Stimulated activated CD8-positive, alpha-beta memory T cell treated with anti-CD3 and anti-CD28 coated beads, Interleukin-12 subunit alpha, Interleukin-12 subunit beta, amount 100 ng/mL, for 24 hours (primary cell): Measurements from ENCODE around the gene IRF2BPL.
A peak's percentile ranks its signal among the peaks of the same experiment; 100 is the strongest.

Experiments
- DNase-seq: peaks from one replicate; pipeline ENCODE4 v3.0.0-alpha.2; 2020; ENCODE audit errors: extremely low read depth

IRF2BPL gene

DNA sequence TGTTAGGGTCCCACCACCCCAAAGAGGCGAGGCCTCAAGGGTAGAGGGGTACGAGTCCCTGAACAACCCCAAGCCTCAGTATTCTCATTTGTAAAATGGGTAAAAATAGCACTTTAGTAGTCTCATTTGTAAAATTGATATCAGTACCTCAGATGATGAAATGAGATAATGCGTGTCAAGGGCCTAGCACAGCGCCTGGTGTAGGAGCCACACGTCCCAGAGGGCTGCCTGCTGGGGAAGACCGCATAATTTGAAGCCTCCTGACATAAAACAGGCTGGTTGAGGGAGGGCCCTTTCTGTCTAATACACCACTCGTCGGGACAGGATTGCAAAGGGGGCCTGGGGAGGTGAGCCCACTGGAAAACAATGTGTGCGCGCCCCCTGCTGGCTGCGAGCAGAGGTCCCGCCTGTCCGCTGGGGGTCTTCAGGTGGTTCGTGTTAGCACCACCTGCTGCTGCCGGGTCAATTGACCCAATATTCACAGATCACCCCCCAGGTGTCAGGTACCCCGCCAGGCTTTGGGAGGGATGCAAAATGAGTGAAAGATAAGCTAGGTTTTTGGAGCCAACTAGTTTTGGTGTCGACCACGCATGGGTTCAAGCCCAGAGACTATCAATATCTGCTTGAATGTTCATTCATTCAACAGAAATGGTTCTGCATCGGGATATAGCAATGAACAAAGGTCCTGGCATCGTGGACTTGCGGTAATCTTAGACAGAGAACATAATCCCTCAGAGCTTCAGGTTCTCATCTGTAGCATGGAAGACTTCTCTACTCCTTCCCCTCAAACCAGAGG lies 24.7 kb upstream of the IRF2BPL start:
- peak; percentile 60 for DNase-seq

DNA sequence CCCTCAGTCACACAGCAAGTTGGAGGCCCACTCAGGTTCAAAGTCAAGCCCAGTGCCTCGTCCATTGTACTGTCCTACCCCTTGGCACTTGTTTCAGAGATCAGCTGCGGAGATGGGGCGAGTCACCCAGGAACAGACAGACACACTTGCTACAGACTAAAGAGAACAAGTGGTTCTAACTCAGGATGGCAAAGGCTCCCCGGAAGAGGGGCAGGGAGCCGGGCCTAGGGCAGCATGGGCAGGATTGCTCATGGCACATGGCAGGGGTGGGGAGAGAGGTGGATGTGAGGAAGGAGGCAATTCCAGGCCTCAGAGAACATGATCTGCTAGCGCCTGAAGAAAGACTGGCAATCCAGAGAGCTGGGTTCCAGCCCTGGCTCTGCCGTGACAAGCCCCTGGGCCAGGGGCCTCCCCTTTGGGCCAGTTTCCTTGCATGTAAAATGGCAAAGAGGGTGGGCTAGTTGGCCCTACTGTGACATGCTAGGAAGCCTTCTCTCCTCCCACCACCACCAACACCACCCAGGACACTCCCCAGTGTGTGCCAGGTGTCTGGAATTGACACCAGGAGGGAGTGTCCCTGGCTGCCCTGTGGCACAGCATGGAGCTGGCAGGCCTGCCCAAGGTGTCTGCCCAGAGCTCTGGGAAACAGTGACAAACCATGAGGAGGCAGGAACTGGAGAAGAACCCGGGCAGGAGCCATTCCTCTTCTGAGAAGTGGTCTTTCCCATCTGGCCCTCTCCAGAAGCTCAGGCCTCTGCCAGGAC lies 24.0 kb upstream of the IRF2BPL start:
- no peak for DNase-seq

DNA sequence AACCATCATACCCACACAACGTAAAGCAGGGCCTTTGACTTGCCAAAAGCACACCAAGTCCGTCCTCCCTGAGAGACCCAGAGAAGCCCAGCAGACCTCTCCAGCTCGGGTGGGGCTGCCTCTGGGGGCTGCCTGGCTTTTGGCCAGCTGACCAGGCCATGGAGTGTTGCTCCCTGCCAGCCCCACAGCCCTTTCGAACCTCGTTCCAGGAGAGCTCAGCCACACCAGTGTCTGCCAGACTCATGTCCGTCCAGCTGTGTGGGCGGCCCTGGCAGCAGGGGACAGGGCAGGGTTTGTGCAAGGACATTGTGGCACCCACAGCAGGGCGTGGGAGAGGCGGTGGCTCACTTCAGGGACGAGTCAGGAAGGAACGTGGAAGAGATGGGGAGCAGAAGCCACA lies 22.6 kb upstream of the IRF2BPL start:
- no peak for DNase-seq

DNA sequence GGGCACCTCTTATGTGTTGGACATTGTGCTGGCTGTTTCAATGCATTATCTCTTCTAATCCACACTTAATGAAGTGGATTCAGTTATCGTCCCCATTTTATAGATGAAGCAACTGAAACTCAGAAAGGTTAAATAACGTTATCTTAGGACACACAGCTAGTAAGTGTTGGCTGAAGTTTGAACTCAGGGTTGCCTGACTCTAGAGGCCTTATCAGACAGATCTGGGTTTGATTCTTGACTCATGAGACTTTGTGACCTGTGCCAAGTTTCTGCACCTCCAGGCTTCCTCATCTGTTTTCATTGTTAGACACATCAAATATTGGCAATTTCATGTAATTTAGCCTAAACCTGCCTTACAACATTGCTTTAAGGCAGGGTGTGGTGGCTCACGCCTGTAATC lies 18.2 kb upstream of the IRF2BPL start:
- no peak for DNase-seq

DNA sequence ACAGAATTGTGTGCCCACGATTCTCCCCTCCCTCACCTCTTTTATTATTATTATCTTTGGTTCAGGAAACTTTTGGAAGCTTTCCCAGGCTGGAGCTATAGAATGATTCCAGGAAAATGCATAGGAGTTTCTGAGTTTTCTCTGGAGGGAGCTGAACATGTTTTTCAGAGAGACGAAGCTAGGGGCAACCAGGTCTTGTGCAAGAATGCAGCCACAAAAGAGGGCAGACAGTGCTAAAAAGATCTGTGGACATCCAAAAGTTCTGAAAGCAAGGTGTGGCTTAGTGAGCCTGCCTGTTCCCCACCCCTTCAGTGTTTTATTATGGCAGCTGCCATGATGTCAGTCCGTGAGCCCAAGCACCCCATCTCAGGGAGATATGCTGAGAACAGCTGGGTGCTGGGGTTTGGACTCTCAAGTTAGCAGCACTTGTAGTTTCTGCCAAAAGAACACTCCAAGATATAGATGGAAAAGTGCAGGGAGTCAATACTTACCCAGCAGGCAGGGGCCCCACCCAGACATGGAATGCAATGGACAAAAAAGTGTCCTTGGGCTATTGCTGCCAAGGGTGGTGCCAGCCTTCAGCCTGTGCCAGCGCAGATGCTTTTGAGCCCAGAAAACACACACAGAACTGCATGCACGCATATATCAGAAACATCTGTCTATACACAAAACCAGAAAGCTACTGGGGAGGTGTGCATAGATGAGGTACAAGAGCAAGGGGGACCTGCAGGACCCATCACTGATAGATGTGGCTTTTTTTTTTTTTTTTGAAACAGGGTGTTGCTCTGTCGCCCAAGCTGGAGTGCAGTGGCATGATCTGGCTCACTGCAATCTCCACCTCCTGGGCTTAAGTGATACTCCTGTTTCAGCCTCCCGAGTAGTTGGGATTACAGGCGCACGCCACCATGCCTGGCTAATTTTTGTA lies 17.0 kb upstream of the IRF2BPL start:
- no peak for DNase-seq

DNA sequence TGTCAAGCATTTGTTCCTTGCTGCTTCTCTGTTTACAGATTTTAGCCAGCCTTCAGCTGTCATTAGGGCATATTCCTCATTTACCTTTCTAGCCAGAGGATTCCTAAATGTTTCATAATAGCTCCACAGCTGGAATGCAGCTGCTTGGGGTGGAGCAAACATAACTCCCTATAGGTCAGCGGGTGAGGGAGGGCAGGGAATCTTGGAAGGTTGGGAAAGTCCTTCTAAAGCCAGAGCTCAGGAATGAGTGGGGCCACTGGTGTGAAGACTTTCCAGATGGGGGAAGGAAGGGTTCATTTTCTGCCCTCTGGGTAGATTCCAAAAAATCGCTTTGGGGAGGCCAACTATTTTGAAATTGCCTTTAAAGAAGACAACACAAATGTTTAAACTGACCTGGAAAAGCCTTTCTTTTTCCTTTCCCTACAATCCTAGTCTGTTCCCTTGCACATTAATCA lies 16.3 kb upstream of the IRF2BPL start:
- no peak for DNase-seq

DNA sequence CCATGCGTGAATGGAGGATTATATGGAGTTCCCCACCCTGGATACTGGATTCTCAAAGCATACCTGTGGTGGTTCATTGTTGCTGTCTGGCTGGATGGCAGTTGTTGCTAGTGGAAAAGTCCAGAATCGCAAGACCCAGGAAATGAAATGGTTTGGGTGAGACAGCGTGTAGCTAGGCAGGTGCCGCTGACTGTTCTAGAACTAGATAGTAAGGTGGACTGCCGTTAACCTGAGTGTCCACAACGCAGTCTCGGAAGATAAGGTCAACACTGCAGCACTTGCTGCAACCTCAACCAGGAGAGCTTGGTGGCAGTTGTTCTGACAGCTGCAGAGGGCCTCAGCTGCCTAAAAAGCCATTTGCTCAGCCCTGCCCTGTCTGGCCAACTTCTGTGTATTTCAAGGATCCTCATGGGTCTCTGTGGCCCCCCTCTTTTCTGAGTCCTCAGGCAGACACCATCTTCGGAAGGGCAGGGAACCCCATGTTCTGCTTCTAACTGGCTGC lies 15.5 kb upstream of the IRF2BPL start:
- DNase-seq = no peak

DNA sequence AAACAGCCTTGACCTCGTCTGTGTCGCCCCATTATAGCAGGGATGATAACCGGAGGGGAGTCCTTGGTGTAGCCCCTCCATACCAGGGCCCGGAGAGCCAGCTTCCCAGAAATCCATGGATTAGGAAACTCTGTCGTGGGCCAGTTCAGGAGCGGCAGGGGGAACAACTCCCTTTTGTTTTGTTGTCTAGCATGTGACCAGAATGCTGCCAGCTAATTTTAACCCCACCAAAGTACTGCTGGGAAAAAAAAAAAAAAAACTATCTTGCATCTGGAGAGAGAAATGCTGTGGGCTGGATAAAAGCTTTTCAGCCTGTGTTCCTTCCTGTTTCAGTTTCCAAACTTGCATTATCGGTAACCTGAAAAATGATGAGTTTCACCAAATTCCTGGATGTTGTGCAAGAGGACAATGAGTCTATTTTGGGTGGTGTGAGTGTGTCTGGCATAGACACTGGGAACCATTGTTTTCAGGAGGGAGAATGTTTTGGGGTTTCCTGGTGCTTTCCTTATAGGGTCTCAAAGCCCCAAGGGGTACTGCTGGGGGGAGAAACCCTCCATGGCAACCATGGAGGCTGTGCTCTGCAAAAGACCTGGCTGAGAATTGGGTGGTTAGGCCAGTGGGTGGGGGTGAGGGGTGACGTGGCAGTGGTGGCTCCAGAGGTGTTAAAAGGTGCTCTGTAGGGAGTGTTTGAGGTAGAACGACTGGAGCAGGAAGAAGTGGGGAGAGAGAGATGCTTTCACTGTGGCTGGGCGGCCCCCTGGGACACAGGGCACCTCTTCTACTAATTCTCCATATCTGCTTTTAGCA lies 14.9 kb upstream of the IRF2BPL start:
- DNase-seq = no peak

DNA sequence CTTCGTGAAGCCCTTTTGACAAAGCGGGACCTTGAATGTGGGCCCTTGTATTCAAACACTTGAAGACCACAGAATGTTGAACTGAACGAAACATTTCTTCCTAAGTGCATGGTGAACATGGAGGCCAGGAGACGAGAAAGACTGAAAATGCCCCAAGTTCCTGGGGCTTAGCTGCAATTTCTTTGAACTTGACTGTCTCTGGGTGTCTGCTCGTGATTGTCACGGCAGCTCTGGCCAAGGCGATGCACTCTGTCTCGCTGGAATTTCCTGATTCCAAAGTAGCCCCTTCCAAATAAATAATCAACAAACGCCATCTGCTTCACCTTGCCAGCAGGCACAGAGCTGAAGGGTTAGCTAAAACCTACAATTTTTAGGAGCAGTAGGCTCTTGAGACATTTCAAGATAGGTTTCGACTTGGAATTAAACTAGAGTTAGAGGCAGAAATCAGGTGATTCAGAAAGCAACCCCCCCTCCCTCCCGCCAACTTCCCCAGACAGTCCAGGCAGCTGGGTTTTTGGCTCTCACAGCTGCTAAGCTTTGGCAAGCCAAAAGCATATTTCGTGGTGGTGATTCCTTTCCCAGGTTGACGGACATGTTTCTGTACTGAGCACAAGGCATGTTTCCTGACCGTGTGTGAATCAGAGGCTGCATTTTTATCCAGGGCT lies 13.5 kb upstream of the IRF2BPL start:
- DNase-seq = no peak

DNA sequence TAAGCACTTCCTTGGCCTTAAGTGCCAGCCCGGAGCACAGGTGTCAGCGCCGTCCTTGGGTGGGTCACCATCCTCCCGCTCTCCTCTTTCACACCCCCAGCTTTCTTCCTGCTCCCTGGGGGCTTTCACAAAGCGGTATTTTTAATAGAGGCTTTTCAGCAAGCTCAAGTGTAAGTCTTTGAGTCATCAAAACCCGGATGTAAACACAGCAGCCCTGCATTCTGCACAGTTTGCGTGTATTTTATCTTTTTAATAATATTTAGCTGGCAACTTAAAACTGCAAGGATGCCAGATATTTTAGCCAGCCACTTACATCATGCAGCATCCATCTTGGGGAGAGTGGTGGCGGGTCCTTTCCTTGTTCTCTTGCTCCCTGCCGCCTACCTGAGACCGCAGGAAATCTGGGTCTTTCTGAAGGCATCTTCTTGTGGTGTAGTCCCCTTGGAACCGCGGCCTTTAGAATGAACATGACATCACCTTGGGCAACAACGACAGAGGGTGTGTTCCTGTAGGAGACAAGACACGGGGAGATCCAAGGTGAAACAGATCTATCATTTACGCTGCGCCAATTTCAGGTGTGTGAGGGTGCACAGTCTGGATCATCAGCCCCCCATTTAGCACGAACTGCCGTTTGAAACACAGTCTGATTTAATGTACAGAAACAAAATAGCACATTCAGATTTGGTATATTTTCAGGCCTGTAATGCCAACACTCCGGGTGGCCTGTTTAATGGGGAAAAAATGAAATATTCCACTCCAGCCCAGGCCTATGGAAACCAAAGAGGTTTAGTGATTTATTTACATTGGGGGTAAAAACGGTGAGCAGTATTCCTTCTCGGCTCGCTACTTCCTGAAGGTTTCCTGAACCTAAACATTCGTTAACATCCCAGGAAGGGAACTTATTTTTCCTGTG lies 12.5 kb upstream of the IRF2BPL start:
- no peak for DNase-seq

DNA sequence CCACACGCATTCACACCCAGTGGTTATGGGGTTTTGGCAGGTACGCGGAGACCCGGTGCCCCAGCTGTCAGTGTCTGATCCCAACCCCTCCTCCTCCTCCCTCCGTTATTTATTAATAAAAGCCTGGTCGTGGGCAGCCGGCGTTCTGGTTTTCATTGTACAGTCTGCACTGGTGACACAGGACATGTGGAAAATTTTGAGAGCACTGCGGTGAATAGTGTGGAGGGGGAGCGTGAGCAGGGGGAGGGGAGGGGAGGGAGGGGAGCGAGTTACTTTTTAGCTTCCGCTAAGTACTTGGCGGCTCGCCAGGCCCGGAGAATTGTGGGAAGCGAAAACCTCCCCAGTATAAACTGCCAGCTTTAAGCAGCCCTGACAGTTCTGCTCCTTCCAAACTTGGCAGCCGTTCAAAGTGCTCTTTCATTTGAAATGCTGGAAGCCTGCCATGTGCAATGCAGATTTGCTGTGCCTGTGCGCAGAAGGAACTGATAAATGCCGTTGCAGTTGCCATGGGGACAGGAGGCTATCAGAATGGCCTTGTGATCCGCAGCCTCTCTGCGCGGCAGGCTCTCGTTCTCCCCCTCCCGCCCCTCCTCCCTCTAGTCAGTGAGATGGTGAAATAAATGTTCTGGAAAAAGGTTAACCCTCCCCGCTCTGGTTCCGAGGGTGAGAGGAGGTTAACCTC lies 11.7 kb upstream of the IRF2BPL start:
- peak; percentile 81 for DNase-seq

DNA sequence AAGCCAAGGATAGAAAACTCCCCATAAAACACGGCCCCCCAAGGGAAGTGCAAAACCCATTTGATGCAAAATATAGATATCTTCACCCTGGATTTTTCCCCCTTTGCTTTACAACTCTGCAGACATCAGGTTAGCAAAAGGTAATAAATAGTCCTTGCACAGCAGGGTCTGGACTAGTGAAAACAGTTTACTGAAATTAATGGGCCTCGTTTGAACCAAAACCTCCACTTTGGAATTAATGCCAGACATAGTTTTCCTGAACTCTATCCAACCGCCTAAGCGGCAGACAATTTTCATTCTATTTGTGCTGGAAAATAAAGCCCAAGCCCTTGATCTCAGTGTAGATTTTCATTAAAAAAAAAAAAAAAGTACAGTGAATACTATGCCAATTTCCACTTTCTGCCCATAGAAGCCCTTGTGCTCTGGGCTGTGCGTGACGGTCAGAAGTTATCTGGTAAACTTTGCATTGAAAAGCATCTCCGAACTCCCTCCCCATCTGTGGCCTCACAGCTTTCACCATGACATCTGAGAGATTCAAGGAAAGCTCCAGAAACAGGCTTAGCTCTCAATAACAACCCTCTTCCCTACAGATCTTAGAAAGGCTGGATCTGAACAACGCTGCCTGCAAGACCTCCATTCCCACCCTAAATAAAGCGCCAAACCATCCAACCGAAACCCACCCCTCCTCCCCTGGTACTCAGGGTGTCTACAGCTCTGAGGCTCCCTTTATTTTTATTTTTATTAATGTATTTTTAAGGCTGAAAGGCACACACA lies 11.0 kb upstream of the IRF2BPL start:
- DNase-seq = no peak

DNA sequence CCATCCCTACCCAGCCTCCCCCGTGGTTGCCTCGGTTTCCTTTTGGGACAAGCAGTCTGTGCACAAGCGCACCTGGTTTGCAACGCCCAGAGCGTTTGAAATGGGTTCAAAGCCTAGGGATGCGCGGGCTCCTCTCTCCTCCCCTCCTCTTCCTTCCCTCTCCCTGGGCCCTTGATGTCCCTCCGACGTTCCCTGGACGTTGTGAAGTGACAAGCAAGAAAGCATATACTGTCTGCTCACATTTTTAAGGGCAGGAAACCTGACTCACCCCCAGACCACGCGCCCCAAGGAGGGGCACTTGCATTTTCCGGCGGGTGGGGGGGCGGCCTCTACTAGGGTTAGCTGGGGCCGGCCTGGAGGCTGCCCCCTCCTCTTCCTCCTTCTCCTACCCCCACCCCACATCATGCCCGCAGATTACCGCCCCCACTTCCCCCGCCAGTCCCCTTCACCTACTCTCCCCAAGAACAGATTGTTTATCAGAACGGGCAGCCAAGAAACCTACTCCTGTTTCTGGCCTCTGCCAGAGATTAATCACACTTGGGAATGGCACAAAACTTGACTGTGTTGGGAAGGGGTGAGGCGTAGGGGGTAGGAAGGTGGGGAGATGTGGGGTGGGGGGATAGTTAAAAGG lies 9.5 kb upstream of the IRF2BPL start:
- DNase-seq = no peak

DNA sequence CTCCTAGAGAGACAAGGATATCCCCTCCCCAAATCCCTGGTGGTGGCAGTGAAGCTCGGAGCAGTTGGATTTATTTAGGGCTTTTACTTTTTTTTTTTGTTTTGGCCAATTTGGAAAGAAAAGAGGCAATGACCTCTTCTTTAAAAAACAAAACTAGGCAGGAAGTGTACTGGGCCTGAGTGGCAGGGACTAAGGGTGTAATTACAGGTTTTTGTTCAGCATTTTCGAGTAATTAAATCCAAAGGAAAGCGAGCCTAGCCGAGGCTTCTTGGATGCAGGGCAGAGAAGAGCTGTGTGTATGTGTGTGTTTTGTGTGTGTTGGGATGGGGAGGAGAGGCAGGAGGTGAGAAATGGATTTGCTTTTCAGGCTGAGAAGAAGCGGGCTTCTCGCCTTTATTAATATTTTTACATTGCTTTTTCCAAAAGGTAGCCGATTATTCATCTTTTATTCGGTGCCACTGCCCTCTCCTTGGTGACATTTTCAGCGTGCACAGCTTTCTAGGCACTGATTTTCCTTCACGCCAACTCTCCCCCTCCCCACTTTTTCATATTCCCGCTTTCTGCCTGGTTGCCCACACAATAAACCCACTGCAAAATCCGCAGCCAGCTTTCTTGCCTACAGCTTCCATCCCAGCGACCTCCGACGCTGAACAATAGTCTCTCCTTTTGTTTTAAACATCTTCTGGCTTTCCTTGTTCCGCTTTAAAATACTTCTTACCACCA lies 8.9 kb upstream of the IRF2BPL start:
- no peak for DNase-seq

DNA sequence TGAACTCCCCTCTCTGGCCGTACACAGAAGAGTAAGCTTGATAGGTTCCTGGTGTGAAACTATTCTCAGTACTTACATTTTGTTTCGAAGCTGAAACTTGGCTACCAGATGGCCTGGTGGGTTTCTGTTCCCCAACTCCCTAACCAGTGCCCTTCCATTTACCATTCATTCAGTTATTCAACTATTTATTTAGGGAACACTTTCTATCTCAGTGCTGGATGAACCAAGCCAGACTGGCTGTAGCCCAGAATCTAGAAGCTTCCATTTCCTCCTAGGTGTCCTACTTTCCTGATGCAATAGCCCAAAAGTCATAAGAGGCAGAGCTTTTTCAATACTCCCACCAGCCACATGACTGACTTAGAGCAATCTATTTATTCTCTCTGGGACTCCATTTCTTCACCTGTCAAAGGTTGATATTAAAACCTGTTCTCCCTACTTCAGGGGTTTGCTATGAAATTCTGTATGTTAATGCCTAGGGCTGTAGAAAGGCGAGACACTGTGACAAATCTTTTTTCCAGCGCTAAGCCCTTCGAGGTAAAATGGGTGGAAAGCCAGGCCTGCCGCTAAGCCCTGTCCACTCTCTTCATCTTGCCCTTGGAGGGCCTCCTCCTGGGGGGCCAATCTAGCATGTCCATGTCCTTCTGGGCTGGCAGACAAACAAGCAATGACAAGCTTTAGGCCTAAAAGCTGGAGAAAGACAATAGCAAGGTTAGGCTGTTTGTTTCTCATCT lies 8.1 kb upstream of the IRF2BPL start:
- DNase-seq = no peak

DNA sequence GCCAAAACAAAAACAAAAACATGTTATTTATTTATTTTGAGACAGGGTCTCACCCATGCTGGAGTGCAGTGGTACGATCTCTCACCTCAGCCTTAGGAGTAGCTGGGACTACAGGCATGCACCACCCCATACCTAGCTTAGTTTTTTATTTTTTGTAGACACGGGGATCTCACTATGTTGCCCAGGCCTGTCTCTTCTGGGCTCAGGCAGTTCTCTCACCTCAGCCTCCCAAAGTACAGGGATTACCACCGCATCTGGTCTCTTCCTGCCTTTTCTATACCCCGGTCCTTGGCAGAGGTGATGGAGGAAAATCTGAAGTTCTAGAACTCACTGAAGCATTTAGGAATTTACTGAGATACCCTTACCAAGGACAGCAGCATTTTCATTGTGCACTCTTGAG lies 6.8 kb upstream of the IRF2BPL start:
- DNase-seq = no peak
